MM.1S (cell line): ENCODE results near the gene ZNF335.

Source experiments
- EZH2 ChIP-seq: fragments of 300-600 bp; sonication (generic); optimal IDR thresholded peaks from 2 replicates; pipeline ENCODE3; 2017; ENCODE audit warnings: low read depth, mild to moderate bottlenecking, antibody characterized with exemption, low read length, mixed read lengths
- TF ChIP-seq, protein P1 (sequence below): fragments of 300-600 bp; sonication (generic); IDR thresholded peaks from 2 replicates; pipeline ENCODE4 v1.5.1; 2016; ENCODE audit warnings: antibody characterized with exemption, low read length, mixed read lengths

DNA sequence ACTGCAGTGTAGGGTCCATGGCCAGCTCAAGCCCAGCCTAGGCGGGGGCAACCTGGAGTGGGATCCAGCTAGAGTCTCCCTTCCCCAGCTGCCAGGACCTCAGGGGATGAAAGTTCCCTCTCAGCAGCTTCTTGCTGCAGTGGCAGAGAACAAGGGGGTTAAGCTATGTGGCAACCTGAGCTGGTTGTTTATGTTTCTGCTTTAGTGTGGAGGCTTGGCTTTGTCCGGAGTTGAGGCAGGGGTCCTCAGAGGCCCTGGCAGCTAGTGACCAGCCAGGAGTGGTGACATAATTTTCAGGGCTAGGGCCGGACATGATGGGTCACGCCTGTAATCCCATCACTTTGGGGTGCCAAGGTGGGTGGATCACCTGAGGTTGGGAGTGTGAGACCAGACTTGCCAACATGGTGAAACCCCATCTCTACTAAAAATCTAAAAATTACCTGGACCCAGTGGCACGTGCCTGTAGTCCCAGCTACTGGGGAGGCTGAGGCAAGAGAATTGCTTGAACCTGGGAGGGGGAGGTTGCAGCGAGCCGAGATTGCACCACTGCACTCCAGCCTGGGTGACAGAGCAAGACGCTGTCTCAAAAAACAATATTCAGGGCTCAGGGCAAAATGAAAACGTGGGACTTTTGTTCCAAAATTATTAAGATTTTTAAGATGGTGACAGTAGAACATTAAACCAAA, 46.0 kb downstream of the ZNF335 start:
- TF ChIP-seq, protein P1, sequence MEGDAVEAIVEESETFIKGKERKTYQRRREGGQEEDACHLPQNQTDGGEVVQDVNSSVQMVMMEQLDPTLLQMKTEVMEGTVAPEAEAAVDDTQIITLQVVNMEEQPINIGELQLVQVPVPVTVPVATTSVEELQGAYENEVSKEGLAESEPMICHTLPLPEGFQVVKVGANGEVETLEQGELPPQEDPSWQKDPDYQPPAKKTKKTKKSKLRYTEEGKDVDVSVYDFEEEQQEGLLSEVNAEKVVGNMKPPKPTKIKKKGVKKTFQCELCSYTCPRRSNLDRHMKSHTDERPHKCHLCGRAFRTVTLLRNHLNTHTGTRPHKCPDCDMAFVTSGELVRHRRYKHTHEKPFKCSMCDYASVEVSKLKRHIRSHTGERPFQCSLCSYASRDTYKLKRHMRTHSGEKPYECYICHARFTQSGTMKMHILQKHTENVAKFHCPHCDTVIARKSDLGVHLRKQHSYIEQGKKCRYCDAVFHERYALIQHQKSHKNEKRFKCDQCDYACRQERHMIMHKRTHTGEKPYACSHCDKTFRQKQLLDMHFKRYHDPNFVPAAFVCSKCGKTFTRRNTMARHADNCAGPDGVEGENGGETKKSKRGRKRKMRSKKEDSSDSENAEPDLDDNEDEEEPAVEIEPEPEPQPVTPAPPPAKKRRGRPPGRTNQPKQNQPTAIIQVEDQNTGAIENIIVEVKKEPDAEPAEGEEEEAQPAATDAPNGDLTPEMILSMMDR, result no peak
- no peak for TF ChIP-seq EZH2
